ENCODE results near the gene DOCK1.

The DOCK1 gene

DNA sequence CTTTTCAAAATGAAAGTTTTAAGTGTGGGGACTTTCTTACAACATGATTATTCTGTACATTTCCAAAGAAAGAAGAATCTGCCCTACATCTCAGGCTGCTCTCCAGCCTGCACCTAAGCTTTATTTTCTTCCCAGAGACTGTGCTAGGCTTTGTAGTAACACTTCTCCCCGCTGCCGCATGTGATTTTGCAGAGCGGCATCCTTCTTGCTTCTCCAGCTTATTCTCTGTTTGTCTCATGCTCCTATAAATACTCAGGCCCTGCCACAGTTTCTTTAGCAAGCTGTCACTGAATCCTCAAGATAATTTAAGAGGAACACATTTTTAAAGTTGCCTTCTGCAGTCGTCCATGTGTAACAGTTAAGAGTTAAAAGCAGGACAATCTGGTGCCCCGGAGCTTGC, 237.6 kb downstream of the DOCK1 start:
- DNase-seq (ENCODE audit: low spot score): no peak

DNA sequence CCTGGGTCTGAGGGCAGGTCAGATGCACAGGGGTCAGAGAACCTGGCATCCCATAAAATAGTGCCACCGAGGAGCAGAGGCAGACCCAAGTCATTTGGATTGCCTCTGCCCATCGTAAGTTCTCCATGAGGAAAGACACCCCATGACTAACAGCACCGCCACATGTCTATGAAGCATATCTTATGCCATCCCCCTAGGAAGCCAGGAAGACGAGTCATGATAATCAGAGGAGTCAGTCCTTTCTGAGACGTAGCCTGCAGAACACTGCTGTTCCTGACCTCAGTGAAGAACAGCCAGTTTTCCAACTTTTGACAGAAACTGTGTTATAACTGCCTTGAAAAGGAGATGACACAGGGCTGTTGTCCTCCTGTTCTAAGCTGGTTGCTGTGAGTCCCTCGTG, 239.9 kb downstream of the DOCK1 start:
- DNase-seq (ENCODE audit: low spot score): no peak

DNA sequence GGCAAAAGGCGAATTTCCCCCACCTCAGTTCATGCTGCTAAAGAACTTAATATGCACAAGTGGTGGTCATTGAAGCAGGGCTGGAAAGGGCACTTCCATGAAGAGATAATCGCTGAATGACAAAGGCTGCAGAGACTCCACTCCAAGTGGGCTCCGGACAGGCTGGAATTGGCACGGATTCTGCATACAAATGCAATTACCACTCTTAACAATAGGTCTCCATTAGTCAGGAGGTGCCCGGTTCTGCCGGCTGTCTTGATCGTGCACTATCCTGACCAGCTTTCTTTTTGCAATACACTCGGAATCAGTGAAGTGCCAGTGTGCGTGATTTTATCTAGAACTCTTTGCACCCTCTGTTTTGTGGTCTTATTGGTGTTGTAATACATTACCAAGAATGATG, 241.4 kb downstream of the DOCK1 start:
- no peak for DNase-seq (ENCODE audit: low spot score)

DNA sequence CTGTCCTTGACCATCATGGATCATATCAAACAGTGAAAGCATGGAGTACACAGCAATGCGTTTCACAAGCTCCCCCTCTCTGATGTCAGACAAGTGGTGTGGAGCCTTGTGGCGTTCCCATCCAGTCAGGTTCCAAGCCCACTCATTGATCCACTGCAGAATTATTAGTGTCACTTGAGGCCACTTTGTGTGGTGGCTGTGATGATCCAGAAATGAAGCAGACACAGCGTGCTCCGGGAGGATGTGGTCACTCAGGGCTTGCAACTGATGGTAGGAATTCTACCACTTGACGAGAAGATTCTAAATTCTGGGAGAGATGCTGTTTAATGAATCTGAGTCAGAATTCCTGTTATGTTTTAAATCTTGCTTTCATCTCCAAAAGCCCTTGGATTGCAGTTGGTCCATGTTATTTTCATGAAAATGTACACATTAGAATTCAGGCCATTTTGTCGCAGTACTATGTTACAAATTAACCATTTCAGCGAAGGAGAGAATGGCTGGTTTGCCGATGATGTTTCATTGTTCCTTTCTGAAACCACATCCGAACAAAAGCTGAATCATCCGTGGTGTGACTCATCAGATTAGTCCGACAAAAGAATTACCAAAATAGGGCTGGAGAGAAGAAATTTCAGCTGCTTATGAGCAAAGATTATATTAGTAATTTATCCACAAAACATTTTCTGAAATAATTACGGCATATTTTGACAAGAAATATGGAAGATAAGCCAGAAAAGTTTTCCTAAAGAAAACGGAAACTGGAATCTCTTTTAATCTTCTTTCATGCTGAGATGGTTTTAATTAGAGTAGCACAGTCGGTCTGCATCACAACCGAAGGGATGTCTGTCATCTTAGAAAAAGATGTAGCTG, 243.1 kb downstream of the DOCK1 start:
- no peak for DNase-seq (ENCODE audit: low spot score)

DNA sequence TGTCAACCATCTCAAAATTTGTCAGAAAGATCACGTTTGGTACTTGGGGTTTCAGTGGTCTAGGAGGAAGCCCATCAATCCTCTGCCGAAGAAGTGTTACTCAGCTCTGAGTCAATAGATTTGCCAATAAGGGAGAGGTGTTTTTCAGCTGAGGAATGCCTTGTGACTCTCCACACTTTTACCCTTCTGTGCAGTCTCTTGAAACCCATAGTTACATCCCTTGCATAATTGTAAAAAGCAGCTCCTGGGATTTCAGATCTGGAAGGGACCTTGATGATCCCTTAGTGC, 243.6 kb downstream of the DOCK1 start:
- no peak for DNase-seq (ENCODE audit: low spot score)

DNA sequence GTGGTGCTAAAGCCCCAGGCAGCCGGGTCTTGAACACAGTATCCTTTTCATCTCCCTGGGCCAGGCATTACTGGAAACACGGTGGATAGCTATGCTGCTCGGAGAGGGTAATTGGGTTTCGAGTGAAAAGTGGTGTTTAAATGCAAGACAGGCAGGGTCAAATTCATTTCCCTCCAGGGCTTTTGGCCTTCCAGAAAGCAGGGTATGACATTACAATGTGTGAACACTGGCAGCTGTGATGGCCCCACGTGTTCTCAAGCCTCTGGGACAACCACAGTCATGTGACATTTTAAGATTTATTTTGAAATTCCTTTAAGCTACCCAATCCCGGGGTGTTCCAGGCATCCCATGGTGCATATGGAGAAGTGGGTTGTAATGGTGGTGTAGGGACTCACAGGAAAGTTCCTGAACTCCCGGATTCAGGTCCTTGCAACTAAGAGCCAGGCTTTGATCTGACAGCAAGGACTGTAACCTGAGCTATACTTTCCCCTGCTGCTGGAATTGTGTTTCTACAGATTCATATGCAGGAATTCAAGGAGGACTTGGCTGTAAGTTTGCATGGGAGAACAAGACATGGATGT, 244.4 kb downstream of the DOCK1 start:
- DNase-seq (ENCODE audit: low spot score): no peak

DNA sequence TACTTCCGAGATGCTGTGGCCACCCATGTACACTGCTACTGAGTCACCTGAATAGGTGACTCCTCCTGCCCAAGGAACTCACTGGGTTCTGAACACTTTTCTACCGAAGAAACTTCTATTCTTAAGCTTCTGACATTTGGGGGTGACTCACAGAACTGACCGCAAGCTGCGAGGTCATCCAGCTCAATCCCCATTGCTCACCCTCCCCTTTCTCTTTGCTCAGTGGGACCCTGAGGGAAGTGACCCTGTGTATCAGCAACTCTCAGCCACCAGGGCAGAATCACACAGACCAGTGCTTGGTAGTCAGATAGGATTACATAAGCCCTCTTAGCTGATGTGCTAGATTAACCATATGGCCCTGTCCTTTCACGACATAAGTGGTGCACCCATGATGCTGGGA, 244.9 kb downstream of the DOCK1 start:
- DNase-seq (ENCODE audit: low spot score): no peak

DNA sequence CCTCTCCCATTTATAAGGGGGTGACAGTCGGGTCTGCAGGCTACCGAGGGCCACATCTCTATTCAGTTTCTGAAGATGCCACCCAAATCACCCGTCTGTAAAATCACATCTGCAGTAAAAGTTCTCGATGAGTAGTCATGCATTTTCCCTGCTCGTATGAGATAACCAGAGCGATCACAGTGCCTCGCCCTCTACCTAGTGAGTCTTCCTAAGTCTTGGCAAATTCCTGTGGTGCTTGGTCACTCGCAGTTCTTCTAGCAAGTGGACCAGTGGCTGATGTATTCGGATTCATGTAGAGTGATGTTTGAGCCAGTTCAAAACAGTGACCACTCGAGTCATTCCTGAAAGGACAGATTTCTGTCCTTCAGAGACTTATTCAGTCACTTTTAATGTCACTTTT, 246.3 kb downstream of the DOCK1 start:
- DNase-seq (ENCODE audit: low spot score): no peak

DNA sequence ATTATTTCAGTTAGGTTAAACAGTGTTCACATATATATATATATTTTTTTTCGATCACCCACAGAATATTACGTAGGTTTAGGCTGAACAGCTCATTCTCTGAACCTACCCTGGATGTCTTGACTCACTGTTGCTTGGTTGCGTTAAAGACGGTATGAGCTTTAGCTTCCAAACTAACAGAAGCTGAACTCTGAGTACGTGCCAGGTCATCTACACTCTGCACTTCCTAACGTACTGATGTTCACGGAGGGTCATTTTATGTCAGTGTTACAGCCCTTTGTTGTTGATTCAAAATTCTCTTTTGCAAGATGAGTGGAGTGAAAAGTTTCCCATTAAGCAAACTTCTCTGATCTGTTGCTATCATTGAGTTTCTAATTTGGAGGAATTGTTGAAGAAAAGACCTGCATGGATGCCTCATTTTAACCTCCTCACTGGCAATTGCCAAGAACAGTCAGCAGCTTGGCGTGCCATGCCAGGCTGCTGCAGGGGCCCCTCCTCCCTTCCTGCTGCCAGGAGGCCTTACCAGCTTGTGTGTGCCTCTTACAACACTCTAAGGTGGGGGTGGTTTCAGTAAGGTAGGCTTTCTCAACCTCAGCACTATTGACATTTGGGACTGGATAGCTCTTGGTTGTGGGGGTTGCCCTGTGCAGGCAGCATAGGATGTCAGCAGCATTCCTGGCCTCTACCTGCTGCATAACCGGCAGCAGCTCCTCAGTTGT, 246.9 kb downstream of the DOCK1 start:
- no peak for DNase-seq (ENCODE audit: low spot score)

DNA sequence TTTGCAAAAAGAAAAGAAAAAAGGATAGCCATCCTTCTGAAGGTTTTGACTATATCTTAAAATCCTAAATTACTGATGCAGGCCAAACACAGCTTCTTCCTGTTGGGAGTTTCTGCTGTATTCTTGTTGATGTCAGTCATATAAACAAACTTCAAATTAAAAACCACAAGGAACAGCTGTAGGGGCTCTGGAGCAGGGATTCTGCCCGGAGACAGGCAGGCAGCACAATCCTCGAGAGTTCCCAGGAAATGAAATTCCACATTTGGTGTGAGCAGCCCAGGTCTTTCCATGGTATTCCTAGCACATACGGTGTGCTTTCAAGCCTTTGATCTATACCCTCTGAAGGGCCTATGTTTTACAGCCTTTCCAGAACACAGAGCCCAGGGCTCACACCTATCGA, 248.0 kb downstream of the DOCK1 start:
- no peak for DNase-seq (ENCODE audit: low spot score)

DNA sequence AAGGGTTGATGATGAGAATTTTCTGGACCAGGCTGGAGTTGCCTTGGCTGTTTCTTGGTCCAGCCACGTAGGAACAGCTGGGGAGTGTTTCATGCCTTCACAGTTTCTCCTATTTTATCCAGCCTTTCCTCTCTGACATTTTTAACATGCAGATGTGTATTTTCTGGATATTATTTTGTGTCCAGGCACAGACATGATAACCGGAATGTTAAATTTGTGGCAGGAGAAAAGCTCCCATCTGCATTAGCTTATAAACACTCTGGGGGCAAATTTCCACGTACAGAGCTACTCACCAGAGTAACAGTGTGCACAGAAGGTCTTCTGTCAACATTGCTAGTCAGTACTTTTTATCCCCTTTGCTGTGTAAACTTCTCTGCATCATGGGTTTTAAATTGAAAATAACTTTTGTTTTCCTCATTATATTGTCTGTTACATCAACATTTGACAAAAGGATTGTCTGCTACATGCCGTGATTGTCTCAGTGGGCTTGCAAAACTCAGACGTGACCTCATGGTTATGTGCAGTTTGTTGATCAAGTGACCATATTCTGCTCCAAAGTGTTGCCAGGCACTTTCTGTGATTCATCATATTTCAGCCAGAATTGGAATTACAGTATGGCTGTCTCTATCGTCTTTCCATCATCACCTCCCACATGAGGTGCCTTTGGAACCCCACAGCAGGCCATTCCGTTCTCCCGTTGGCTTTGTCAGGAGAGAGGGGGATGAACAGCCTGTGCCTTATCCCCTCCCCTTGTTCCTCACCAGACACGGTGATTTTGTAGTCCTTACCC, 249.8 kb downstream of the DOCK1 start:
- no peak for DNase-seq (ENCODE audit: low spot score)

DNA sequence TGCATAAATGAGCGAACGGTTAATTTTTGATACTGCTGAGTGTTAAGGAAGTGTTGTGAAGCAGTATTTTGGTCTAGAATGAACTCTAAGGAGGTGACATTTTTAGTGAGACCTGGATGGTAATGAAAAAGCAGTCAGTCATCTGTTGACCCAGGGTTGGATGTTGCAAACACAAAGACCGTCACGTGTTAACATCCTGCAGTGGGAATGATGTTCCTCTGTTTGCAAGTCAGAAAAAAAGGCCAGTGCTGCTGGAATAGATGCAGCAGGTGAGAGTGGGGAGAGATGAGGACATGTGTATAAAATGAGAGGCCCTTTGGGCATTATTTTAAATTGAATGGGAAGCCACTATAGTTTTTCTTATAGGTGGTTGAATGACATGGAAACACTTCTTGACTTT, 251.9 kb downstream of the DOCK1 start:
- no peak for DNase-seq (ENCODE audit: low spot score)

DNA sequence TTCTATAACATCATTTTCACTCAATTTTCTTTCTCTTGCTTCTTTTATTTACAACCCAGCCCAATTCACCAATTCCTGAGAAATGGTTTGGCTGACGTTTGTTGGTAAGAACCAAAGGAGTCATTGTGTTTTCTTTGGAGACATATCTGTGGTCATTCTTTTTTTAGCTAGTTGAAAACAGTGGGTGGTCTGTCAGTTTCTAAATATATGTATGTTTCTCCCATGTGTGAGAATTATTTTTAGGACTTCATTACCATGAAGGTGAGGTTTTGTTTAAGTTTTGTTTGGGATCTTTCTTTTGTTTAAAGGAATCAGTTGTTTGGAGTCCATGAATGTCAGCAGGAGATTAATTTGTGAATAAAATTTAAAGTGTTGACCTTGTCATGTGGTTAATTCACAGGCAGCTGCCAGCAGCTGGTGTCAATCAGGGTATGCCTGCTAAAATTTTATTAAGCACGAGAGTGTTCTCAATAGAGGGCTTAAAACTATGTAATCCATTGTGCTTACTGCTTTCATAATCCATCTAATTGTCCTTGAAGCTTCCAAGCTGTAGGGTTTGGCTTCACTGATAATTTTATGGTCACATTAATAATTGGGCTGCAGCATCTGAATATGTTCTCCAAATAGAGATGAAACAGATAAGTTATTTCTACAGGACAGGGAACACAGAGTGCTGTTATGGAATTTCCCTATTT, 252.4 kb downstream of the DOCK1 start:
- no peak for DNase-seq (ENCODE audit: low spot score)

DNA sequence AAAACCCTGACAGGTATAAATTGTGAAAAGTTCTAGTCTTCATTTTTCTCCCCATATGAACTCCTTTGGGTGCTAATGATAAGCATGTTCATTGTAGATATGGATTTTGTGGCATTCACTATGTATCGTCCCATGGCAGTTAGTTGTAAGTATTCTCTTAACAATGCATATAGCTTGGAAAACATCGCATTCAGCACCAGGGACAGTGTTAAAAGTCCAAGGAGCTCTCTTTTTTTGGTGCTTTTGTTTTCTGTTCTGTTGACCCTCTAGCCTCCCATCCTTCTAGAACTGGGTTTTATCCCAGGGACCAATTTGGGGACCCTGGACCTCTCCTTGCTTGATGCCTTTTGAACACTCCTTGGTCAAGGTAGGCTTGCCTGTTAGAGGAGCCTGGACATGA, 253.4 kb downstream of the DOCK1 start:
- no peak for DNase-seq (ENCODE audit: low spot score)

DNA sequence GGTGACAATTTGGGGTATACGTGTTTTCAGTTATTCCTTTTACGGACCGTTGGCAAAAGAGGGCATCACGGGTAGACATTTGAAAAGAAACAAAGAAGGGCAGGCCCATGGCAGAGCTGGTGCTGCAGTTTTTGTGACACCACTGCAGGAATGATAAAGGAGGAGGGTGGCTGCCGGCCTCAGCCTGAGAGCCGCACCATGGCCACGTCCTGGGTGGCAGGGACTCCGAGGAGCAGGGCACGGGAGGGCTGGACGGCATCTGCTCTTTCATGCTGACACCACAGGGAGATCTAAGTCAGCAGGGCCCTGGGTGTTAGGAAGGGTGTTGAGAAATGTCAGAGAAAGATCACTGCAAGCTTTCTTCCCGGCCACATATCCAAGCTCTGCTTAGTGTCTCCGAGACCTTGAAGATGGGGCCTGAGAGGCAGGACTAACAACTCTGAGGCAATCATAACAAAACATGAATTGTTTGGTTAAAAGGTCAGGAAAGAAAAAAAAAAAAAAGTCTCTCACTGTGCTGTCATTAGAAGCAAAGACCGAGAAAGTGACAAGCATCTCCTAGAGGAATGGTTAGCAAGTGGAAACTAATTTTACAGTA, 254.5 kb downstream of the DOCK1 start:
- DNase-seq (ENCODE audit: low spot score): no peak

DNA sequence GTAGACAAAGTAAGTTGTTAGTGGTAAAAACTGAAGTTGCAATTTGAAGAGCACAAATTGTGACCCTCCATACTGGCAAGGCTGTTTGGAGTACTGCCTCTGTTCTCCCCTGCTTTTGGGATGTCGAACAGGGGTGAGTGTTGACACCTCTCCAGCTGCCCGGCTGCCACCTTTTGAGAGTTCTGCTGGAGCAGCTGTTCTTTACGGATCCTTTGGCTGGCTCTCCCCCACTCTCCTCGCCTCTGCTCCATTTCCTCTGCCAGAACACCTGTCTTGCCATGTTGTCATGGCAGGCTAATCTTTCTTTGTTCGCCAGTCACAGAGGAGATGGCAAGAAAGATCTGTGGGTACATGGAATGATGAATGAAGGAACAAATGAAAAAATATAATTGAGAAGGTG, 256.3 kb downstream of the DOCK1 start:
- no peak for DNase-seq (ENCODE audit: low spot score)

DNA sequence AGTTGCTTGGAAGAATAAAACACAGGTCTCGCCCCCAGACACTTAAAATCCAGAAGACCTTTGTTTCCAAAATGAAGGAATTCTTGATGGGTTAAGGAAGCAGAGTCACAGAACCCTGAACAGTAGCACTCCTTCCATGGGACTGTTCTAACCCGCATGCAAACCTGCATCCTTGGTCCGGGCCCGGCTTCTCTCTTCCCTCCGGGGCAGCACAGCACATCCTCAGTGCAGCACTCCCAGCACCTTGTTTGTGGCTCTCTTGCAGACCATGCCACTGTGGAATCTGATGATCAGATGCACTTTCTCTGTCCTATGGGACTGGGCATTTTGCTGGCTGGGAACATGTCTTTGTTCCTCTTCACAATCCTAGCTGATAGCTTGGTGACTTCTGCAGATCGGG, 257.6 kb downstream of the DOCK1 start:
- DNase-seq (ENCODE audit: low spot score): no peak

DNA sequence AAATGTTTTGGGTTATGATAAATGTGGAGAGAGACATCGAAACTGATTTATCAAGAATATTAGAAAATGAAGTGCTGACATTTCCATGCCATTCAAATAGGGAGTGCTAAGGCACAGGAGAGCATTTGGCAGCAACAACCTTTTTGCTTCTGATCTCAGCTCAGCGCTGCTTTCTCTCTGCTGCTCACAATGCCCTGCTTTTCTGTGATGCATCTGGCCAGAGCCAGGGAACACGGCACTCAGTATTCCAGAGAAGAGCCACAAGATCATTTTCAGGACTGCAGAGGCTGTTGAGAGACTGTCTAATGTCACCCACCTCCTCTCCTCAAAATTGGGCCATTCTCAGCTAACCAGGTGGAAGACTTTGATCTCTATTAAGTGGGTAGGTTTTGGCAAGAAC, 263.0 kb downstream of the DOCK1 start:
- no peak for DNase-seq (ENCODE audit: low spot score)

DNA sequence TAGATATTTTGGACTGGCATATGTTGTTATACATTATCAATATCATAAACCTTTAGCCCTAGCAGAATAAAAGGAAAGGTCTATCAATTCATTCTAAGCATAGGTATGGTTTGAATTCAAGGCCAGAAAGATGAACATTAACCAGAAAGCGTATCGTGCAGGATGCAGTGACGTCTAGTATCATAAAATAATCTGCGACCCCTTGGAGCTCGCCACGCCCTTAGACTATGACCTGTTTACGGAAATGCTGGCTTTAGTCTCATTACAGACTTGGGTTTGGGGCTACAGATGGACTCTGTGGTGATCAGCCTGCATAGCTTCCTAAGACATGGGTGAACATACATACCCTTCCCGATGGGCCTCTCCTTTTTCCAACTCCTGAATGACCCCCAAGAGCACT, 269.6 kb downstream of the DOCK1 start:
- DNase-seq (ENCODE audit: low spot score): no peak

DNA sequence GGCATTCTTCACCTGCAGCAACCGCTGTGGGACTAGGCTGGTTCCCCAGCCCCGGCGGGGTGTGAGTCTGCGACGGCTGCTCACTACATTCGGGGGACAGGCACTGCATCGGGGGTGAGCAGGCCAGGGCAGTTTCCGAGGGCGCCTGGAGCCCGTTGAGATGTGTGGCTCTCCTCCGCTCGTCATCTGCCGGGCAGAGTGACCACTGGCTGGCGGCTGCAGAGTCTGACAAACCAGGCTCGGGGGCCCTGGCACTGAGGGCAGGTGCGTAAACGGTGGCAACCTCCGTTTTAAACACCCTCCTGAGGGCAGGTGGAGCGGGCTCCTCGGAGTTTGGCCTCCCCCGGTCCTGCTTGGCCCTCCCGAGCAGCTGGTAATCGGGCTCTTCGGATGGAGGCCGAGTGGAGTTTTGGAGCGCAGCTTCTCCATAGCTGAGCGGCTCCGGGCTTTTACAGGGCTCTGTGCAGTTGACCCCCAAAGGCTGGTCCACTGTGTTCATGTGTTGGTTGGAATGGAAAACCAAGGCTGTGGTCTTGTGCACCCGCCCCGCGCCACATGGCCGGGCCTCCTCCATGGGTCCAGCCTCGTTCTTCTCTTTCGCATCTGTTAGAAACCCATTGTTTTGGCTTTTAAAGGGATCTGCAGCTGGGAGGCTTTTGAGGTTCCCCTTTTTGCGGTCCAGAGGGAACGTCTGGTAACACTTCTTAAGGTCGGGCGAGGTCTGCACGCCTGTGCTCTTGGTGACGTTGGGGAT, 270.3 kb downstream of the DOCK1 start:
- DNase-seq (ENCODE audit: low spot score): no peak

DNA sequence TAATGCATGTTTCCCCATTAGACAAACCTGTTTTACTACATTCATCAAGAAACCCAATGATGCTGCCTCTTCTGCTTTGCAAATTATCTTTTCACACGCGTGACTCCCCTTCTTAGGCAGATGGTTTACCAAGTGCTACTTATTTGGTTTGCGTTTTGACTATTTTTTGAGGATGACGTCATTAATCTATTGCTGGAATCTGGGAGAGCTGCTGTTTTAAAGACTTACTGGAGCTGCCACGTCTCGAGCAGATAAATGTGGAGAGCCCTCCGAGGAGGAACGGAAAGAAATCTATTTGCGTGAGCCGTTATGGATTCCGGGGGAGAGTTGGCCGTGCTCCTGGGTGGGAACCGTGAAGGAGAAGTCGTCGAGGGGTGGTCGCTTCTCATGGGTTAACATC, 271.4 kb downstream of the DOCK1 start:
- no peak for DNase-seq (ENCODE audit: low spot score)
